Osteoblast (primary cell): ENCODE measurements around the gene VWA2. TPM values are rescaled to one million over a fixed set of nuclear protein-coding genes. Genes with fewer than 3 reads are reported as not detected.
A peak's percentile ranks its signal among the peaks of the same experiment; 100 is the strongest.

Source experiments
- DNase-seq: peaks from one replicate; pipeline ENCODE4 v3.0.0; 2011; ENCODE audit warnings: low spot score, mixed read lengths; ENCODE audit not compliant: insufficient read length; ENCODE audit errors: missing footprints
- H2AFZ ChIP-seq: 2 replicates; pipeline ENCODE4 v1.6.0; 2011; ENCODE audit warnings: mild to moderate bottlenecking, low read length
- H3K27ac ChIP-seq: 2 replicates; pipeline ENCODE4 v1.5.1; 2011; ENCODE audit warnings: mild to moderate bottlenecking, low read depth, low read length, moderate library complexity
- H3K27me3 ChIP-seq: 2 replicates; pipeline ENCODE4 v1.6.0; 2012; ENCODE audit warnings: mild to moderate bottlenecking, control low read depth, inconsistent platforms, low read length, moderate library complexity; ENCODE audit not compliant: insufficient read depth
- H3K36me3 ChIP-seq: 2 replicates; pipeline ENCODE4 v1.5.1; 2011; ENCODE audit warnings: mild to moderate bottlenecking, low read length, control low read depth, moderate library complexity; ENCODE audit not compliant: insufficient read depth
- H3K4me1 ChIP-seq: 2 replicates; pipeline ENCODE4 v1.5.1; 2011; ENCODE audit warnings: mild to moderate bottlenecking, low read length, control low read depth, moderate library complexity; ENCODE audit not compliant: insufficient read depth
- H3K4me2 ChIP-seq: 2 replicates; pipeline ENCODE4 v1.6.0; 2011; ENCODE audit warnings: mild to moderate bottlenecking, low read length; ENCODE audit not compliant: insufficient read depth
- H3K4me3 ChIP-seq: fragments of 200-600 bp; sonication (generic); 3 replicates; pipeline ENCODE4 v1.5.1; 2012; ENCODE audit warnings: mild to moderate bottlenecking, low read length, inconsistent platforms; ENCODE audit not compliant: insufficient read depth
- H3K79me2 ChIP-seq: 2 replicates; pipeline ENCODE4 v1.6.0; 2012; ENCODE audit warnings: mild to moderate bottlenecking, low read length, control low read depth, inconsistent platforms; ENCODE audit not compliant: insufficient read depth
- H3K9me3 ChIP-seq: 2 replicates; pipeline ENCODE4 v1.5.1; 2011; ENCODE audit warnings: low read depth, low read length, control low read depth
- H4K20me1 ChIP-seq: 2 replicates; pipeline ENCODE4 v1.6.0; 2012; ENCODE audit warnings: mild to moderate bottlenecking, low read length, control low read depth; ENCODE audit not compliant: insufficient read depth
- total RNA-seq: library from RNA; depleted of rRNA; stranded (reverse); fragments of >200 nt; gene quantifications from 2 replicates; pipeline ENCODE4 v1.2.3, GENCODE V29; 2012
- TF ChIP-seq, protein P1 (sequence below): IDR thresholded peaks from 2 replicates; pipeline ENCODE4 v1.5.1; 2011; ENCODE audit warnings: mild to moderate bottlenecking, low read depth, low read length, moderate library complexity; ENCODE audit errors: extremely low read depth

VWA2 gene
- total RNA-seq, 1 donor, result under 0.01 TPM

DNA sequence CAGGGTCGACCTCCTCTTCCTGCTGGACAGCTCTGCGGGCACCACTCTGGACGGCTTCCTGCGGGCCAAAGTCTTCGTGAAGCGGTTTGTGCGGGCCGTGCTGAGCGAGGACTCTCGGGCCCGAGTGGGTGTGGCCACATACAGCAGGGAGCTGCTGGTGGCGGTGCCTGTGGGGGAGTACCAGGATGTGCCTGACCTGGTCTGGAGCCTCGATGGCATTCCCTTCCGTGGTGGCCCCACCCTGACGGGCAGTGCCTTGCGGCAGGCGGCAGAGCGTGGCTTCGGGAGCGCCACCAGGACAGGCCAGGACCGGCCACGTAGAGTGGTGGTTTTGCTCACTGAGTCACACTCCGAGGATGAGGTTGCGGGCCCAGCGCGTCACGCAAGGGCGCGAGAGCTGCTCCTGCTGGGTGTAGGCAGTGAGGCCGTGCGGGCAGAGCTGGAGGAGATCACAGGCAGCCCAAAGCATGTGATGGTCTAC is 46.9 kb downstream of the VWA2 start:
- H3K79me2 ChIP-seq, result no peaks in the 10 kb centered on the region
- DNase-seq, result peak; percentile 68
- TF ChIP-seq, protein P1, sequence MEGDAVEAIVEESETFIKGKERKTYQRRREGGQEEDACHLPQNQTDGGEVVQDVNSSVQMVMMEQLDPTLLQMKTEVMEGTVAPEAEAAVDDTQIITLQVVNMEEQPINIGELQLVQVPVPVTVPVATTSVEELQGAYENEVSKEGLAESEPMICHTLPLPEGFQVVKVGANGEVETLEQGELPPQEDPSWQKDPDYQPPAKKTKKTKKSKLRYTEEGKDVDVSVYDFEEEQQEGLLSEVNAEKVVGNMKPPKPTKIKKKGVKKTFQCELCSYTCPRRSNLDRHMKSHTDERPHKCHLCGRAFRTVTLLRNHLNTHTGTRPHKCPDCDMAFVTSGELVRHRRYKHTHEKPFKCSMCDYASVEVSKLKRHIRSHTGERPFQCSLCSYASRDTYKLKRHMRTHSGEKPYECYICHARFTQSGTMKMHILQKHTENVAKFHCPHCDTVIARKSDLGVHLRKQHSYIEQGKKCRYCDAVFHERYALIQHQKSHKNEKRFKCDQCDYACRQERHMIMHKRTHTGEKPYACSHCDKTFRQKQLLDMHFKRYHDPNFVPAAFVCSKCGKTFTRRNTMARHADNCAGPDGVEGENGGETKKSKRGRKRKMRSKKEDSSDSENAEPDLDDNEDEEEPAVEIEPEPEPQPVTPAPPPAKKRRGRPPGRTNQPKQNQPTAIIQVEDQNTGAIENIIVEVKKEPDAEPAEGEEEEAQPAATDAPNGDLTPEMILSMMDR, result no peak

DNA sequence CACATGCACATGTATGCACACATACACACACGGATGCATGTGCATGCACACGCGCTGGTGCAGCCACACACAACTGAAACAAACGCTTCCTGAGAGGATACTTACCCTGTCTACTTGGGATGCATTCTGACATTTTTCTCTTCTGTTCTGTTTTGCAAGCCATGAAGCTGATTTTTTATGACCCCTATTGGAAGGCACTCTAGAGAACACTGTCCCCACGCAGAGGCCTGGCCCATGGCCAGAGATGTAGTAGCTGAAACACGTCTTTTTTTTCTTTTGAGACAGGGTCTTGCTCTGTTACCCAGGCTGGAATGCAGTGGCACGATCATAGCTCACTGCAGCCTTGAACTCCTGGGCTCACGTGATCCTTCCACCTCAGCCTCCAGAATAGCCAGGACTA is 47.9 kb downstream of the VWA2 start:
- no peaks in the 10 kb centered on the region for H3K79me2 ChIP-seq
- H3K9me3 ChIP-seq, result no peaks in the 10 kb centered on the region
- peaks cover 11% of the 10 kb centered on the region for H3K27me3 ChIP-seq
- H3K4me3 ChIP-seq, result no peak overlapping the region
- TF ChIP-seq, protein P1, result no peak
- no peaks in the 10 kb centered on the region for H3K4me1 ChIP-seq
- H3K36me3 ChIP-seq, result no peaks in the 10 kb centered on the region
- no peak overlapping the region for H2AFZ ChIP-seq
- H4K20me1 ChIP-seq, result no peaks in the 10 kb centered on the region
- no peak for DNase-seq
- H3K4me2 ChIP-seq, result no peak overlapping the region
- H3K27ac ChIP-seq, result no peak overlapping the region

More for the DNA sequence above, 46.9 kb downstream of the VWA2 start:
- no peaks in the 10 kb centered on the region for H3K36me3 ChIP-seq
- H3K4me3 ChIP-seq, result no peak overlapping the region
- no peak overlapping the region for H3K27ac ChIP-seq
- H4K20me1 ChIP-seq, result no peaks in the 10 kb centered on the region
- H3K9me3 ChIP-seq, result no peaks in the 10 kb centered on the region
- no peaks in the 10 kb centered on the region for H3K4me1 ChIP-seq
- H3K4me2 ChIP-seq, result no peak overlapping the region
- peaks cover 11% of the 10 kb centered on the region for H3K27me3 ChIP-seq
- no peak overlapping the region for H2AFZ ChIP-seq

- Histone ChIP-seq H2AFZ (no peak overlapping the region), H3K27ac (no peak overlapping the region), H3K4me2 (no peak overlapping the region), H3K9me3 (no peaks in the 10 kb centered on the region), H3K4me1 (no peaks in the 10 kb centered on the region), H4K20me1 (no peaks in the 10 kb centered on the region), H3K36me3 (no peaks in the 10 kb centered on the region), H3K4me3 (no peak overlapping the region), H3K27me3 (peaks cover 2% of the 10 kb centered on the region), H3K79me2 (no peaks in the 10 kb centered on the region)
- TF ChIP-seq, protein P1, result no peak
- peak; percentile 71 for DNase-seq
Observed at GRCh38 chr10:114288424-114289095, 49.5 kb downstream of the VWA2 start.

GRCh38 chr10:114289096-114289436 is 50.0 kb downstream of the VWA2 start:
- no peak overlapping the region for H3K4me2 ChIP-seq
- no peaks in the 10 kb centered on the region for H3K36me3 ChIP-seq
- no peak overlapping the region for H3K27ac ChIP-seq
- no peaks in the 10 kb centered on the region for H3K27me3 ChIP-seq
- TF ChIP-seq, protein P1, result no peak
- H3K79me2 ChIP-seq, result no peaks in the 10 kb centered on the region
- H3K4me3 ChIP-seq, result no peak overlapping the region
- H3K4me1 ChIP-seq, result no peaks in the 10 kb centered on the region
- no peaks in the 10 kb centered on the region for H3K9me3 ChIP-seq
- no peak overlapping the region for H2AFZ ChIP-seq
- DNase-seq, result no peak
- no peaks in the 10 kb centered on the region for H4K20me1 ChIP-seq
